Measurements from ENCODE around the gene DIO3. TPM values are rescaled to one million over a fixed set of nuclear protein-coding genes. Genes with fewer than 3 reads are reported as not detected.

Gene DIO3
- total RNA-seq, 1 donor from 2014 or later, result 16.1 TPM

DNA sequence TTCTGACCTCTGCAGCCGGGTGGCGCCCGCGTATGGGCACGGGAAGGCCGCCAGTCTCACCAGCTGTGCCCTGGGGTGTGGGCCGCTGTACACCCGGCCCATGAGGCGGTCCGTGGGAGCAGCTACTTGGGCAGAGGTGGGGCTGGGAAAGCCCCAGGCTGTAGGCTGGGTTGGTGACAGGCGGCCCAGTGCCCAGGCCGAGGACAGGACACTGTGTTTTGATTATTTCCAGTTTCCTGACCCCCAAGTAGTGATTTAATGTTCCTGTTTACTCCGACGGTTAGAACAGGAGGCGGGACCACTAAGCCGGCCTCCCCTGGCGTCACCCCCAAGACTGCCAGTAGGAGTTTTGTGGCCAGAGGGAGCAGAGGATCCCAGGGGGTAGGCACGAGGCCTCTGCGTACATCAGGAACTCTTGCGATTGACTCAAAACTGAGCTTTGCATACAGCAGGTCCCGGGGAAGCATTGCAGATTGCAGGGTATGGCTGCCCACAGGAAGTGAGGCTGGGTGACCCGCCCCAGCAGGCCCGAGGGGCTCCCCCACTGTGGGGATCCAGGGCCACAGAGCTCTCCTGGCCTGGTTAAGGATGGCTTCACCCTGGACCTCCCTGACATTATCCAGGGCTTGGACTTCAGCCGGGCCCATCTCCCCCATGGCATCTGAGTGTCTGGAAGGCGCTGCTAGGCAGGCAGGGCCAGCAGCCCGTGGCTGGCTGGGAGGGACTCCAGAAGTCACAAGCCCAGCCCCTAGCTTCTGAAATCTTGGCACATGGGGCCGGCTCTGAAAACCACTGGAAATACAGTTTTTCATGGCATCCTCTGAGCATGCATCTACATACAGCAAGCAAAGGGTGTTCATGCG is 42.5 kb upstream of the DIO3 start:
- Mint-ChIP-seq H3K27me3 (peaks cover 3% of the 10 kb centered on the region), H3K36me3 (no peaks in the 10 kb centered on the region), H3K4me1 (ENCODE audit: unreplicated experiment) (peaks cover 6% of the 10 kb centered on the region), H3K27ac (no peak overlapping the region), H3K9me3 (peaks cover 10% of the 10 kb centered on the region), H3K4me3 (no peak overlapping the region)
- no peak for DNase-seq (ENCODE audit: extremely low spot score, unreplicated experiment)
- TF ChIP-seq, protein P1, sequence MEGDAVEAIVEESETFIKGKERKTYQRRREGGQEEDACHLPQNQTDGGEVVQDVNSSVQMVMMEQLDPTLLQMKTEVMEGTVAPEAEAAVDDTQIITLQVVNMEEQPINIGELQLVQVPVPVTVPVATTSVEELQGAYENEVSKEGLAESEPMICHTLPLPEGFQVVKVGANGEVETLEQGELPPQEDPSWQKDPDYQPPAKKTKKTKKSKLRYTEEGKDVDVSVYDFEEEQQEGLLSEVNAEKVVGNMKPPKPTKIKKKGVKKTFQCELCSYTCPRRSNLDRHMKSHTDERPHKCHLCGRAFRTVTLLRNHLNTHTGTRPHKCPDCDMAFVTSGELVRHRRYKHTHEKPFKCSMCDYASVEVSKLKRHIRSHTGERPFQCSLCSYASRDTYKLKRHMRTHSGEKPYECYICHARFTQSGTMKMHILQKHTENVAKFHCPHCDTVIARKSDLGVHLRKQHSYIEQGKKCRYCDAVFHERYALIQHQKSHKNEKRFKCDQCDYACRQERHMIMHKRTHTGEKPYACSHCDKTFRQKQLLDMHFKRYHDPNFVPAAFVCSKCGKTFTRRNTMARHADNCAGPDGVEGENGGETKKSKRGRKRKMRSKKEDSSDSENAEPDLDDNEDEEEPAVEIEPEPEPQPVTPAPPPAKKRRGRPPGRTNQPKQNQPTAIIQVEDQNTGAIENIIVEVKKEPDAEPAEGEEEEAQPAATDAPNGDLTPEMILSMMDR (conservative IDR thresholded peaks at IDR 0.05), result no peak

DNA sequence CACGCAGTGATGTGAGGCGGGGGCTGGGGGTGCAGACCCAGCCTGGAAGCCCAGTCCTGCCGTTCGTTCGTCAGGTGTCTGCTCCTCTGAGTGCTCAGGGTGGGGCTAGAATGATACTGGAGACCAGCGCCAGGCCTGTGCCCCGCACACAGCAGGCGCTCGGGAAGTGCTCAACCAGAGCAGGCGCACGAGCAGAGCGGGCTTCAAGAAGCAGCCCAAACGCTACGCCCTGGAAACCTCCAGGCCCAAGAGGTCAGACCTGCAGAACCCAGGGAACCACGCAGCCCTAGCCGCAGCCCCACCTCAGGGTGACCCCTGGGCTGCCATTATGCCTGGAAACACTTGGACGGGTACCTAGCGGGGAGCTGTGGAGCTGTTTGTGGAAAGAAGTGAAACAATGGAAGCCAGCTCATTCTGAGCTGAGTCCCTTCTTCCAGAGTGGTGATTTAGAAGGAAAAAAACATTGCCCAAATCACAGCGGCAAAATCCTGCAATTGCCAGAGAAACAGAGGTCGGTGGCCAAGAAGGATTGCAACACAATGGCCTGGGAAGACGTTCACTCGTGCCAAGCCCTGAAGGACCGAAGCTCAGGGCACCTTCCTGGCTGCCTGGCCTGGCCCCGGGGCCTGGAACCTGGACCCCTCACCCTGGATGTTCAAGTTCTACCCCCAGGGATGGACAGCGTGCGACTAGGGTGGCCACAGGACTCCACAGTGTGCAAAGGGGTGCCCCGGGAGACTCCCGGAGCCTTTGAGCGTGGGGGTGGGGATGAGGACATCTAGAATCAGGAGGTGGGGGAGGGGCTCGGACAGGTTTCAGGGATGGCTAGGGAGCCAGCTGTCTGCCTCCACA is 40.4 kb upstream of the DIO3 start:
- H3K4me1 Mint-ChIP-seq (ENCODE audit: unreplicated experiment), result peaks cover 6% of the 10 kb centered on the region
- no peak for DNase-seq (ENCODE audit: extremely low spot score, unreplicated experiment)
- H3K4me3 Mint-ChIP-seq, result no peak overlapping the region
- H3K36me3 Mint-ChIP-seq, result no peaks in the 10 kb centered on the region
- peaks cover 4% of the 10 kb centered on the region for H3K9me3 Mint-ChIP-seq
- no peak overlapping the region for H3K27ac Mint-ChIP-seq
- peaks cover 3% of the 10 kb centered on the region for H3K27me3 Mint-ChIP-seq
- TF ChIP-seq, protein P1 (conservative IDR thresholded peaks at IDR 0.05), result no peak

DNA sequence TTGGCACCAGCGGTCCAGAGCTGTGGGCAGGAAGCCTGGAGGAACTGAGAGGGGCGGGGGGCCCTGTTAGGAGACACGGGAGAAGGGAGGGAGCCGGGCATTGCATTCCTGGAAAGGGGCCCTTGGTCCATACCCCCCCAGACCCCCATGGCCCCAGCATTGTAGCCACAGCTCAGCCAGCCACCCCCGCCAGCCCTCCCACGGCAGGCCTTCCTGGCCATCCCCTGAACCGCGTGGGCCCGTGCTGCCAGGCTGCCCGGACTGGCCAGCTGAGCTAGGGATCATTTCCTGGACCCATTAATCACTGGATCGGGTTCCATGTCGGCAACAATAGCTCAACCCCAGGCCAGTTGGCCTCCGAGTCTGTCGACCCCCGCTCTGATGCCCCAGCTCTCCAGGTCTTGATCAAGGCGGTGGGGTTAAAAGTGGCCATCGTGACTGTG is 39.8 kb upstream of the DIO3 start:
- Mint-ChIP-seq H3K36me3 (no peaks in the 10 kb centered on the region), H3K9me3 (peaks cover 4% of the 10 kb centered on the region), H3K27ac (no peak overlapping the region), H3K4me1 (ENCODE audit: unreplicated experiment) (peaks cover 12% of the 10 kb centered on the region), H3K27me3 (peaks cover 3% of the 10 kb centered on the region), H3K4me3 (no peak overlapping the region)
- TF ChIP-seq, protein P1 (conservative IDR thresholded peaks at IDR 0.05), result no peak
- DNase-seq (ENCODE audit: extremely low spot score, unreplicated experiment), result no peak

DNA sequence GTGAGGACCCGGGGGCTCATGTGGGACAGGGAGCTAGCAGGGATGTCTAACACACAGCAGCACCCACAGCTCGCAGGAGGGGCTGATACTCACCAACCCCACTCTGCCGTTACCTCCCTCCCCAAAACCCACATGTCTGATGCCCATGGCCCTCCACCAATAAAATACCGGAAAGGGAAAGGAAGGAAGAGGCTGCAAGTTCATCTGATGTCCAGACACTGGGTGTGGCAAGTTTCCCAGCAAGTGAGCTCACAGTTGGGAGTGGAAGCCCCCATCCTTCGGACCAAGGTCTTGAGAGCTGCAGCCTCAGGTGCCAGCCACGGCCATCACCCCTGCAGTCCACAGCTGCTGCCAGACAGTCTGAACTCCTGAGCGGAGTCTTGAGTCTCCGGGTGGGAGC is 39.3 kb upstream of the DIO3 start:
- TF ChIP-seq, protein P1 (conservative IDR thresholded peaks at IDR 0.05), result no peak
- peaks cover 3% of the 10 kb centered on the region for H3K27me3 Mint-ChIP-seq

DNA sequence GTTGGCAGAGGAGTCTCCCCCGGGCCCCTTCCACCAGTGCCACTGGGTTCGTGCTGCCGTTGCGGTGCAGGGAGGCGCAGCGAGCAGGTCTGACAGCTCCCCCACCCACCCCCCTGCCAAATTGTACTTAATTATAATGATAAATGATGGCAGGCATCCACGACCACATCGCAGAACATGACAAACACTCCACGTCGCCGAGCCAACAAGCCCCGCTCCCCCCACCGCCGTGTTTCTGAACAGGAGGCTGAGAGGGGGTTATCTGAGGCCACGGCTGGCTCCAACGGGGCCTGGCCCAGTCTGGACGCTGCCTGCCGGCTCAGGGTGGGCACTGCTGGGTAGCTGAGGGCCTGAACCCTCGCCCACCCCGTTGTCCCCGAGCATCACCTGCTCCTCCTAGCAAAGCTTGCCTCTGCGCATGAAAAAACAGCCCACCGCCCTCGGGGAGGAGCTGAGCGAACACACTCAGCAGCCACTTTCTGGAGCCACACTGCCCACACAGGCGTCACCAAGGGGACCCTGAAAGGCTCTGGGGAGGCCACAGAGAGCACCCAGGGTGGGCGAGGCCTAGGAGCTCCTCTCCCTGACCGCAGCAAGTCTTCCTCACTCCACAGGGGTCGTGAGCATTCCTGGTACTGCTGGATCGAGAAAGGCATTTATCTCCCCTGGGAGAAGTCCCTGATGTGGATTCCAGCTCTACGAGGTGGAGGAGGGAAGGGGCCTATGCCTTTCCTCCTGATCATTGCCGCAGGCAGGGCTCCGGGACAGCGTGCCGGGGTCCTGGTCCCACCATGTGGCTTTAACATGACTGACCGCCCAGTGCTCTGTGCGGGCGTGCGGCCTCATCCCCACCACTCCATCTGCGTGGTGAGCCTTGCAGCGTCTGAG is 35.4 kb upstream of the DIO3 start:
- TF ChIP-seq, protein P1 (conservative IDR thresholded peaks at IDR 0.05), result no peak
- peaks cover 12% of the 10 kb centered on the region for H3K4me1 Mint-ChIP-seq (ENCODE audit: unreplicated experiment)
- no peak overlapping the region for H3K27ac Mint-ChIP-seq
- DNase-seq (ENCODE audit: extremely low spot score, unreplicated experiment), result no peak
- no peak overlapping the region for H3K4me3 Mint-ChIP-seq
- H3K36me3 Mint-ChIP-seq, result no peaks in the 10 kb centered on the region
- peaks cover 13% of the 10 kb centered on the region for H3K27me3 Mint-ChIP-seq
- peaks cover 4% of the 10 kb centered on the region for H3K9me3 Mint-ChIP-seq

More for the DNA sequence above, 39.3 kb upstream of the DIO3 start:
- Mint-ChIP-seq H3K4me1 (ENCODE audit: unreplicated experiment) (peaks cover 12% of the 10 kb centered on the region), H3K9me3 (peaks cover 4% of the 10 kb centered on the region), H3K4me3 (no peak overlapping the region), H3K36me3 (no peaks in the 10 kb centered on the region), H3K27ac (no peak overlapping the region)
- DNase-seq (ENCODE audit: extremely low spot score, unreplicated experiment), result no peak
